ENCODE results near the gene NAA80. TPM values are rescaled to one million over a fixed set of nuclear protein-coding genes. Genes with fewer than 3 reads are reported as not detected.
"Not testable (repeated sequence)": the region's sequence is repeated elsewhere in the genome, so short reads cannot be mapped to it uniquely, and the experiment has no call there.

Gene NAA80
- total RNA-seq, 1 experiment from 2014 or later = 2.2 TPM

DNA sequence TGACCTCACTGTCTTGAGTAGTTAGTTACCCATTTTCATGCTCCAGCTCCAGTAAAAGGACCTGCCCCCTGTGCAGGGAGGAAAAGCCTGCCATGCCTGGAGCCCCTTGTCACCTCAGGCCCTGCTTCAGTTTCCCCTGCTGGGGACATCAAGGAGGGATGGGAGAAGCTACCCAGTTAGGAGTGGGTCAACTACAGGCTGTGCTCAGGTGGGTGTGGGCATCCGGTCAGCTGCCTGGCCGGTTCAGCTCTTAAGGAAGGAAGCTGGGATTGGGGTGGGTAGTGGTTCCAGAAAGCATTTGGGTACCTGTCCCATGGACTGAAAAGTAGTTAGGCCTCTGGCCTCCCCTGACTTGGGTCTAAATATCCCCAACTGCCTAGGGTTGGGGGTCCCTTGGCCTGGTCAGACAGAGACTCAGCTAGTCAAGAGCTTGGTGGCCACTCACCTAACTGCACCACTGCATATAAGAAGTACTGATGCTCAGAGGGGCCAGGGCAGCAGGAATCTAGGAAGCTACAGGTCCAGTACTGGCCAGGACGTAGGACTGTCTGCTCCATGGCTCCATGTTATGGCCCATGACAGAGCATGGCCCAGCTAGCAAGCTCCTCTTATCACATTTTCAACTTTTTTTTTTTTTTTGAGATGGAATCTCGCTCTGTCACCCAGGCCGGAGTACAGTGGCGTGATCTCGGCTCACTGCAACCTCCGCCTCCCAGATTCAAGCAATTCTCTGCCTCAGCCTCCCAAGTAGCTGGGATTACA, 19.8 kb downstream of the NAA80 start:
- Histone ChIP-seq H3K9me3 (replicated peaks) (no peaks in the 10 kb centered on the region), H3K4me1 (replicated peaks) (no peaks in the 10 kb centered on the region), H3K4me3 (no peak overlapping the region), H3K27me3 (replicated peaks) (no peaks in the 10 kb centered on the region), H3K27ac (no peak overlapping the region), H3K36me3 (no peaks in the 10 kb centered on the region)
- DNase-seq (ENCODE audit: low read depth in 1 of 2, low spot score in 2 of 2) = no peak

DNA sequence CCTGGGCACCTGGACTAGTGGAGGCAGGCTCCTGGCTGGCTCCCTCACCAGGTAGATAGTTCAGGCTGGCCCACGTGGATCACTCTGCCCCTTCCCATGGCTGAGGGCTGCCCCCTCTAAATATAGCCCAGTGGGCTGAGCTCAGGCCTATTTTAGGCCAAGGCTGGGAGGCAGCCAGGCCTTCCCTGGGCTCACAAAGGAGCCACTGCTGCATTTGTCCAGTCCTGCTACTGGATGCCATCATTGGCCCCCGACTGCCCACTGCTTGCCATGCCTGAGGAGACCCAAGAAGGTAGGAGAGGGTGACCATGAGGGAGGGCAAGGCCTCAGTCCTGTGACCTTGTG, 20.4 kb downstream of the NAA80 start, which contains the start of gene LSMEM2:
Gene LSMEM2, plus strand, starts transcription at position 208 of the 345 bp plus-strand sequence. Its CDS starts 27 bp downstream, at position 235.
- DNase-seq (ENCODE audit: low read depth in 1 of 2, low spot score in 2 of 2) = no peak
- no peaks in the 10 kb centered on the region for H3K9me3 ChIP-seq (replicated peaks)
- H3K4me1 ChIP-seq (replicated peaks) = no peaks in the 10 kb centered on the region
- H3K36me3 ChIP-seq = no peaks in the 10 kb centered on the region
- no peak within 1 kb of the TSS for H3K27ac ChIP-seq
- no peak within 1 kb of the TSS for H3K4me3 ChIP-seq
- no peaks in the 10 kb centered on the region for H3K27me3 ChIP-seq (replicated peaks)

- Histone ChIP-seq H3K4me1 (replicated peaks) (peaks cover 3% of the 10 kb centered on the region), H3K27ac (no peak overlapping the region), H3K9me3 (replicated peaks) (no peaks in the 10 kb centered on the region), H3K4me3 (no peak overlapping the region), H3K36me3 (no peaks in the 10 kb centered on the region), H3K27me3 (replicated peaks) (no peaks in the 10 kb centered on the region)
- no peak for DNase-seq (ENCODE audit: low read depth in 1 of 2, low spot score in 2 of 2)
Measured at GRCh38 chr3:50278123-50278879, 20.9 kb downstream of the NAA80 start.

DNA sequence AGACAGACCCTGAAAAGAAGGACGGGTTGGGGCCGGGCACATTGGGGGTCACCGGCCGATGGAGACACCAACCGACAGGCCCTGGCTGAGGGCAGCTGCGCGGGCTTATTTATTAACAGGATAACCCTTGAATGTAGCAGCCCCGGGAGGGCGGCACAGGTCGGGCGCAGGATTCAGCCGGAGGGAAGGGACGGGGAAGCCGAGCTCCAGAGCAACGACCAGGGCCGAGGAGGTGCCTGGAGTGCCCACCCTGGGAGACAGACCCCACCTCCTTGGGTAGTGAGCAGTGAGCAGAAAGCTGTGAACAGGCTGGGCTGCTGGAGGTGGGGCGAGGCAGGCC, 22.5 kb downstream of the NAA80 start:
- no peak for DNase-seq (ENCODE audit: low read depth in 1 of 2, low spot score in 2 of 2)
- no peaks in the 10 kb centered on the region for H3K36me3 ChIP-seq
- H3K27me3 ChIP-seq (replicated peaks) = no peaks in the 10 kb centered on the region

DNA sequence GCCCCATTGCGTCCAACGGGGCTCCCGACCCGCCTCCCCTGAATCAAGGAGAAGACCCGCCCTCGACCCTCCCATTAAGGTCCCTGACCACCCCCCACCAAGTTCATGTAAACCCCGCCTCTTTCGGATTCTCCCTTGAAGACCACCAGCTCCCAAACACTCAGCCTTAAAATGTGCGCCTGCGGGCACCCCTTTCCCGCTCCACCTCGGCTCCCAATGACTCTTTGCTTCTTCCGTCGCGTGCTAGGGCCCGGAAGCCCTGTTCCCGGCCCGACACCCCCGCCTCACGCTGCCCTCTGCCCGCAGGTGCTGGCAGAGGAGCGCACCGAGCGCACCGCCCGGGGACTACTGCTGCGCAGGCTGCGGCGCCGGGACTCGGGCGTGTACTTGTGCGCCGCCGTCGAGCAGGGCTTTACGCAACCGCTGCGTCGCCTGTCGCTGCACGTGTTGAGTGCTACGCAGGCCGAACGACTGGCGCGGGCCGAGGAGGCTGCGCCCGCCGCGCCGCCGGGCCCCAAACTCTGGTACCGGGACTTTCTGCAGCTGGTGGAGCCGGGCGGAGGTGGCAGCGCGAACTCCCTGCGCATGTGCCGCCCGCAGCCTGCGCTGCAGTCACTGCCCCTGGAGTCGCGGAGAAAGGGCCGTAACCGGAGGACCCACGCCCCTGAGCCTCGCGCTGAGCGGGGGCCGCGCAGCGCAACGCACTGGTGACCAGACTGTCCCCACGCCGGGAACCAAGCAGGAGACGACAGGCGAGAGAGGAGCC, 23.0 kb downstream of the NAA80 start:
- no peak overlapping the region for H3K27ac ChIP-seq
- no peak overlapping the region for H3K4me3 ChIP-seq
- H3K36me3 ChIP-seq = no peaks in the 10 kb centered on the region
- no peaks in the 10 kb centered on the region for H3K9me3 ChIP-seq (replicated peaks)
- DNase-seq (ENCODE audit: low read depth in 1 of 2, low spot score in 2 of 2) = no peak
- H3K27me3 ChIP-seq (replicated peaks) = no peaks in the 10 kb centered on the region
- H3K4me1 ChIP-seq (replicated peaks) = peaks cover 7% of the 10 kb centered on the region

More for the DNA sequence above, 22.5 kb downstream of the NAA80 start:
- H3K9me3 ChIP-seq (replicated peaks) = no peaks in the 10 kb centered on the region
- peaks cover 7% of the 10 kb centered on the region for H3K4me1 ChIP-seq (replicated peaks)
- H3K27ac ChIP-seq = no peak overlapping the region
- no peak overlapping the region for H3K4me3 ChIP-seq

- H3K9me3 ChIP-seq (replicated peaks) = no peaks in the 10 kb centered on the region
- H3K36me3 ChIP-seq = no peaks in the 10 kb centered on the region
- peaks cover 8% of the 10 kb centered on the region for H3K4me1 ChIP-seq (replicated peaks)
- no peak for DNase-seq (ENCODE audit: low read depth in 1 of 2, low spot score in 2 of 2)
- H3K27me3 ChIP-seq (replicated peaks) = no peaks in the 10 kb centered on the region
- no peak overlapping the region for H3K4me3 ChIP-seq
- H3K27ac ChIP-seq = no peak overlapping the region
Measured at GRCh38 chr3:50275141-50275995, 23.8 kb downstream of the NAA80 start.

GRCh38 chr3:50274371-50275104, 24.7 kb downstream of the NAA80 start:
- no peaks in the 10 kb centered on the region for H3K27me3 ChIP-seq (replicated peaks)
- peaks cover 17% of the 10 kb centered on the region for H3K4me1 ChIP-seq (replicated peaks)
- H3K9me3 ChIP-seq (replicated peaks) = no peaks in the 10 kb centered on the region
- no peak overlapping the region for H3K27ac ChIP-seq
- H3K4me3 ChIP-seq = no peak overlapping the region
- no peaks in the 10 kb centered on the region for H3K36me3 ChIP-seq
- peak; percentile 54 to 57 for DNase-seq (ENCODE audit: low read depth in 1 of 2, low spot score in 2 of 2)

DNA sequence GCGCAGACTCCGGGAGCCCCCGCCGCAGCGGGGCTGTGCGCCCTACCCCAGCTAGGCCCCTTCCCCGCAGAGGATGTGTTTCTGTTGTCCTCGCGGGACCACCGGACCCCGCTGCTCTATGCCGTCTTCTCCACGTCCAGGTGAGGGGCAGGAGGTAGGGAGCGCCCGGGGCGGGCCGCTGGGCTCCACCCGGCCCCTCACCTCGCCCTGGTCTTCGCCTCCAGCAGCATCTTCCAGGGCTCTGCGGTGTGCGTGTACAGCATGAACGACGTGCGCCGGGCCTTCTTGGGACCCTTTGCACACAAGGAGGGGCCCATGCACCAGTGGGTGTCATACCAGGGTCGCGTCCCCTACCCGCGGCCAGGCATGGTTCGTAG, 25.5 kb downstream of the NAA80 start:
- Histone ChIP-seq H3K36me3 (no peaks in the 10 kb centered on the region), H3K27ac (no peak overlapping the region), H3K27me3 (replicated peaks) (no peaks in the 10 kb centered on the region), H3K9me3 (replicated peaks) (no peaks in the 10 kb centered on the region), H3K4me3 (no peak overlapping the region), H3K4me1 (replicated peaks) (peaks cover 25% of the 10 kb centered on the region)
- DNase-seq (ENCODE audit: low read depth in 1 of 2, low spot score in 2 of 2) = no peak

- H3K27me3 ChIP-seq (replicated peaks) = no peaks in the 10 kb centered on the region
- H3K4me1 ChIP-seq (replicated peaks) = peaks cover 31% of the 10 kb centered on the region
- no peak overlapping the region for H3K27ac ChIP-seq
- peak; percentile 74 to 82 for DNase-seq (ENCODE audit: low read depth in 1 of 2, low spot score in 2 of 2)
- no peaks in the 10 kb centered on the region for H3K36me3 ChIP-seq
- H3K4me3 ChIP-seq = peak overlapping the region; percentile 21
- no peaks in the 10 kb centered on the region for H3K9me3 ChIP-seq (replicated peaks)
Measured at GRCh38 chr3:50272911-50273688, 26.1 kb downstream of the NAA80 start.

GRCh38 chr3:50272538-50272910, 26.7 kb downstream of the NAA80 start:
- not testable (repeated sequence) for H3K27me3 ChIP-seq (replicated peaks); DNase-seq (ENCODE audit: low read depth in 1 of 2, low spot score in 2 of 2); H3K4me3 ChIP-seq; H3K27ac ChIP-seq; H3K9me3 ChIP-seq (replicated peaks); H3K36me3 ChIP-seq
- peaks cover 35% of the 10 kb centered on the region for H3K4me1 ChIP-seq (replicated peaks)

DNA sequence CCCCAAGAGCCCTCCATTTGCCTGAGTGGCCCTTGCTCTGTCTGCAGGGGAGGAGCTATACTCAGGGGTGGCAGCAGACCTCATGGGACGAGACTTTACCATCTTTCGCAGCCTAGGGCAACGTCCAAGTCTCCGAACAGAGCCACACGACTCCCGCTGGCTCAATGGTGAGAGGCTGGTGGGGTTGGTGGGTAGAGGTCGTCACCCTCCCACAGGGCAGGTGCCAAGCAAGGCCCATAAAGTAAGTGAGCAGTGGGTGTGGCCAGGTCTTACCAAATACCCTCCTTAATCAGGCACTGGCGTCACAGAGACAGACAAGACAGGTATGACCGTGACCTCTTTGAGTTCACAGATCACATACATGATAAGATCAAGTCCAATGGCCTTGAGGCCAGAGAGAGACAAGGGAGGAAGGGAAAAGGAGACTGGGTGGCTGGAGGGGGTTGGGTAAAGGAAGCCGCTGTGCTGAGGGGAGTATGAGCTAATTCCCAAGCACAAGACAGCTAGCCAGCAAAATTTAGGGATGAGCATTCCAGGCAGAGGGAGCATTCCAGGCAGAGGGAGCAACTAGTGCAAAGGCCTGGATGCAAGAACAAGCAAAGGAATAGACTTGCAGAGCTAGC, 27.8 kb downstream of the NAA80 start:
- peaks cover 39% of the 10 kb centered on the region for H3K4me1 ChIP-seq (replicated peaks)
- no peak for DNase-seq (ENCODE audit: low read depth in 1 of 2, low spot score in 2 of 2)
- no peaks in the 10 kb centered on the region for H3K27me3 ChIP-seq (replicated peaks)
- H3K9me3 ChIP-seq (replicated peaks) = no peaks in the 10 kb centered on the region
- no peaks in the 10 kb centered on the region for H3K36me3 ChIP-seq
- no peak overlapping the region for H3K4me3 ChIP-seq
- H3K27ac ChIP-seq = no peak overlapping the region

Data from SJSA1 (cell line).